DND-41 (cell line): ENCODE results near the gene RSAD2.
A peak's percentile ranks its signal among the peaks of the same experiment; 100 is the strongest.

Source experiments
- ATAC-seq: fragments of 200-7000 bp; cut with Tn5 transposase; 3 replicates; pipeline ENCODE4 v1.9.1; 2021; ENCODE audit warnings: low read depth; ENCODE audit not compliant: insufficient read depth
- DNase-seq: peaks from one replicate; pipeline ENCODE4 v3.0.0-alpha.2; 2020
- H2AFZ ChIP-seq: 2 replicates; pipeline ENCODE4 v1.6.0; 2012; ENCODE audit warnings: low read depth, low read length
- H3K27ac ChIP-seq: 2 replicates; pipeline ENCODE4 v1.5.1; 2012; ENCODE audit warnings: low read length, inconsistent platforms
- H3K27me3 ChIP-seq: fragments of 200-600 bp; sonication (generic); 2 replicates; pipeline ENCODE4 v1.6.0; 2012; ENCODE audit warnings: low read length, mild to moderate bottlenecking, inconsistent platforms; ENCODE audit not compliant: insufficient read depth, poor library complexity
- H3K36me3 ChIP-seq: 2 replicates; pipeline ENCODE4 v1.5.1; 2012; ENCODE audit warnings: low read length, inconsistent platforms; ENCODE audit not compliant: insufficient read depth
- H3K4me1 ChIP-seq: 2 replicates; pipeline ENCODE4 v1.5.1; 2012; ENCODE audit warnings: mild to moderate bottlenecking, low read length; ENCODE audit not compliant: insufficient read depth
- H3K4me2 ChIP-seq: 2 replicates; pipeline ENCODE4 v1.6.0; 2012; ENCODE audit warnings: mild to moderate bottlenecking, moderate library complexity, low read length, inconsistent platforms; ENCODE audit not compliant: insufficient read depth
- H3K4me3 ChIP-seq, 2 experiments: fragments of 200-600 bp in 1 of 2; shearing (Covaris generic) in 1 of 2; 2 replicates each; pipeline ENCODE4 v1.5.1; 2012 to 2016; ENCODE audit warnings: inconsistent platforms in 2 of 2, low read length in 2 of 2, mild to moderate bottlenecking in 2 of 2, low read depth in 1 of 2, moderate library complexity in 1 of 2
- H3K79me2 ChIP-seq: 2 replicates; pipeline ENCODE4 v1.6.0; 2012; ENCODE audit warnings: low read length, inconsistent platforms; ENCODE audit not compliant: insufficient read depth
- H3K9ac ChIP-seq: 2 replicates; pipeline ENCODE4 v1.6.0; 2012; ENCODE audit warnings: low read depth, mild to moderate bottlenecking, inconsistent platforms, low read length, moderate library complexity
- H3K9me3 ChIP-seq: 2 replicates; pipeline ENCODE4 v1.5.1; 2012; ENCODE audit warnings: low read length, moderate library complexity, mild to moderate bottlenecking, inconsistent platforms; ENCODE audit not compliant: insufficient read depth, severe bottlenecking
- H4K20me1 ChIP-seq: 2 replicates; pipeline ENCODE4 v1.6.0; 2012; ENCODE audit warnings: low read length; ENCODE audit not compliant: insufficient read depth
- EZH2 ChIP-seq: IDR thresholded peaks from 3 replicates; pipeline ENCODE4 v1.6.1; 2012; ENCODE audit warnings: borderline replicate concordance, low read depth, mild to moderate bottlenecking, moderate library complexity, low read length, inconsistent platforms; ENCODE audit not compliant: severe bottlenecking
- TF ChIP-seq, protein P1 (sequence below): IDR thresholded peaks from 2 replicates; pipeline ENCODE4 v1.5.1; 2012; ENCODE audit warnings: borderline replicate concordance, low read length, moderate library complexity, mild to moderate bottlenecking; ENCODE audit not compliant: poor library complexity, severe bottlenecking; ENCODE audit errors: extremely low read depth

RSAD2 gene

DNA sequence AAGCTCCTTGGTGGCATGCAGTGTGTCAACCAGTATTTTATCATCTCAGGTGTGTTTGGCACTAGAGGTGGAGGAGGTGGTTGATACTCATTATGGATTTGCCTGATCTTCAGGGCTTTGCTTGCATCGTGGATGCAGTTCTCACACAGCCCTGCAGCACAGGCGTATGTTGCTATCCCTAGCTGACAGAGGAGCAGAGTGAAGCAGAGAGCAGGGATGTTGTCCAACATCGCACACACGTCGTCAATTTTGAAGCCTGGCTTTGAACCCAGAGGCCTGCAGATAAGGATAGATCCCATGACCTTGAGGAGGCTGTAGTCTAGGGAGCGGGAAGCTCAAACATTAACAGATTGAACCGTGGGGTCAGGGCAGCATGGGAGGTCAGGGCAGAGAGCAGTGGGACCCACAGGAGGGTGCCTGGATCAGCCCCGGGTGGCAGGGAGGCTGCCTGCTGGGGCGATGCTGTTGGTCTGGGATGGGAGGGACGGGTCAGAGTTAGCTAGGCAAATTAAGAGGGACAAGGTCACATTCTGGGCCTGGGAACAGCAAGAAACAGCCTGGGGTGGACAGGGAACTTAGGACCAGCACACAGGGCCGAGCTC is 43.8 kb downstream of the RSAD2 start:
- Histone ChIP-seq H3K79me2 (peaks cover 97% of the 10 kb centered on the region), H3K4me3 (no peak overlapping the region), H3K27me3 (no peaks in the 10 kb centered on the region), H3K4me1 (peaks cover 82% of the 10 kb centered on the region), H3K9ac (no peak overlapping the region), H3K4me2 (peak overlapping the region; percentile 85; the same call in 1 of the 2 replicates), H2AFZ (no peak overlapping the region), H3K9me3 (no peaks in the 10 kb centered on the region), H4K20me1 (peaks cover 73% of the 10 kb centered on the region), H3K36me3 (peaks cover 70% of the 10 kb centered on the region), H3K27ac (peak overlapping the region; percentile 36)
- ATAC-seq (no peak), DNase-seq (no peak)
- TF ChIP-seq EZH2, result no peak
- TF ChIP-seq, protein P1, sequence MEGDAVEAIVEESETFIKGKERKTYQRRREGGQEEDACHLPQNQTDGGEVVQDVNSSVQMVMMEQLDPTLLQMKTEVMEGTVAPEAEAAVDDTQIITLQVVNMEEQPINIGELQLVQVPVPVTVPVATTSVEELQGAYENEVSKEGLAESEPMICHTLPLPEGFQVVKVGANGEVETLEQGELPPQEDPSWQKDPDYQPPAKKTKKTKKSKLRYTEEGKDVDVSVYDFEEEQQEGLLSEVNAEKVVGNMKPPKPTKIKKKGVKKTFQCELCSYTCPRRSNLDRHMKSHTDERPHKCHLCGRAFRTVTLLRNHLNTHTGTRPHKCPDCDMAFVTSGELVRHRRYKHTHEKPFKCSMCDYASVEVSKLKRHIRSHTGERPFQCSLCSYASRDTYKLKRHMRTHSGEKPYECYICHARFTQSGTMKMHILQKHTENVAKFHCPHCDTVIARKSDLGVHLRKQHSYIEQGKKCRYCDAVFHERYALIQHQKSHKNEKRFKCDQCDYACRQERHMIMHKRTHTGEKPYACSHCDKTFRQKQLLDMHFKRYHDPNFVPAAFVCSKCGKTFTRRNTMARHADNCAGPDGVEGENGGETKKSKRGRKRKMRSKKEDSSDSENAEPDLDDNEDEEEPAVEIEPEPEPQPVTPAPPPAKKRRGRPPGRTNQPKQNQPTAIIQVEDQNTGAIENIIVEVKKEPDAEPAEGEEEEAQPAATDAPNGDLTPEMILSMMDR, result no peak

DNA sequence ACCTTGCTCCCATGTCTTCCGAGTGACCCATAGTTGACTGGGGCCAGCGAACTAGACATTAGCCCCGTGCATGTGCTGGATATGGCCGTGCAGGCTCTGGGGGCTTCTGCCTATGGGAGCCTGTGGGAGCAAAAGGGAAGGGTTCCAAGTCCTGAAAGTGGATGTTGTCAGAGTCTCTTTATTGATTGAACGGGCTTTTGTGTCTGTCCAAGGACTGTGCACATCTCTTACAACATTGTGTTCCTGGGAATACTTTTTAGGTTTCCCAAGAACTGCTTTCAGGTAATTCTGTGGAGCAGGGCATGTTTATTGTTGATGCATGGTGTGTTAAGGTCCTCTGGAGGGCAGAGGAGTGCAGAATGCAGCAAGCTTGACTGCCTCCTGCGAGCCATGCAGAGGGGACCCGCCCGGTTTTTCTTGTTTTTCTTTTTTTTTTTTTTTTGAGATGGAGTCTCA is 44.7 kb downstream of the RSAD2 start:
- Histone ChIP-seq H3K4me2 (peak overlapping the region; percentile 85), H3K9ac (no peak overlapping the region), H3K9me3 (no peaks in the 10 kb centered on the region), H4K20me1 (peaks cover 80% of the 10 kb centered on the region), H3K4me3 (0 out of 4 replicates have a peak overlapping the region, but pooled peaks of 1 of the 2 experiments have one; percentile 7), H3K27ac (peak overlapping the region; percentile 36), H3K4me1 (peaks cover 83% of the 10 kb centered on the region), H3K36me3 (peaks cover 77% of the 10 kb centered on the region), H2AFZ (no peak overlapping the region), H3K27me3 (no peaks in the 10 kb centered on the region), H3K79me2 (peaks cover 99% of the 10 kb centered on the region)
- TF ChIP-seq EZH2, result no peak
- TF ChIP-seq, protein P1, result peak; percentile 33
- DNase-seq (no peak), ATAC-seq (no peak)

DNA sequence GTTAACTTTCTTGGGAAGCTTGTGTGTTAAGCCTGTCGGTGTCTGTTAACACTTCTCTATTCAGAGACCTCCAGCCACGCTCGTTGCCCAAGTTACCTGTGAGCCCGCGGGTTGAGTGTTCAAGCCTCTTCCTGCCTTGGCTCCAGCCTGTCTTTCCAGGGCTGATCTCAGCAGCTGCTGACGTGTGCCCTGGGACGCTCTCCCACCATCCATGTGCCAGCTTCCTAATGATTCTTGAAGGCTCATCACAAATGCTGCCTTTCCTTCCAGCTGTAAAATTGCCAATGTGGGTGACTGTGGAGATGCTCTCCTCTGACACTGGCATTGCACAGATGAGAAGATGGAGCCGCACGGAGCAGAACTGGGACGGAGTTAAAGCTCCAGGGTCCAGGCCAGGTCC is 45.7 kb downstream of the RSAD2 start:
- Histone ChIP-seq H3K79me2 (peaks cover 99% of the 10 kb centered on the region), H3K4me2 (peak overlapping the region; percentile 39; the same call in 1 of the 2 replicates), H3K4me3 (no peak overlapping the region), H3K27me3 (no peaks in the 10 kb centered on the region), H2AFZ (no peak overlapping the region), H3K9me3 (no peaks in the 10 kb centered on the region), H3K9ac (no peak overlapping the region), H4K20me1 (peaks cover 91% of the 10 kb centered on the region), H3K4me1 (peaks cover 94% of the 10 kb centered on the region), H3K27ac (no peak overlapping the region; the same call in 1 of the 2 replicates), H3K36me3 (peaks cover 86% of the 10 kb centered on the region)
- ATAC-seq (no peak), DNase-seq (no peak)
- TF ChIP-seq EZH2, result no peak
- TF ChIP-seq, protein P1, result no peak
